ENCODE data around the gene ATP8B1.

- TF ChIP-seq CTCF (IDR thresholded peaks at IDR 0.05; ENCODE audit: control extremely low read depth in 1 of 3, insufficient read depth in 1 of 3, low read depth in 1 of 3, low read length in 3 of 3) = no peak
- TF ChIP-seq EZH2 (IDR thresholded peaks at IDR 0.05; ENCODE audit: low read depth, low read length, severe bottlenecking) = no peak
- TF ChIP-seq NRF1 (IDR thresholded peaks at IDR 0.05; ENCODE audit: low read depth, low read length) = no peak
- TF ChIP-seq POLR2AphosphoS5 (IDR thresholded peaks at IDR 0.05; ENCODE audit: low read depth, low read length) = no peak
- TF ChIP-seq, protein P1, sequence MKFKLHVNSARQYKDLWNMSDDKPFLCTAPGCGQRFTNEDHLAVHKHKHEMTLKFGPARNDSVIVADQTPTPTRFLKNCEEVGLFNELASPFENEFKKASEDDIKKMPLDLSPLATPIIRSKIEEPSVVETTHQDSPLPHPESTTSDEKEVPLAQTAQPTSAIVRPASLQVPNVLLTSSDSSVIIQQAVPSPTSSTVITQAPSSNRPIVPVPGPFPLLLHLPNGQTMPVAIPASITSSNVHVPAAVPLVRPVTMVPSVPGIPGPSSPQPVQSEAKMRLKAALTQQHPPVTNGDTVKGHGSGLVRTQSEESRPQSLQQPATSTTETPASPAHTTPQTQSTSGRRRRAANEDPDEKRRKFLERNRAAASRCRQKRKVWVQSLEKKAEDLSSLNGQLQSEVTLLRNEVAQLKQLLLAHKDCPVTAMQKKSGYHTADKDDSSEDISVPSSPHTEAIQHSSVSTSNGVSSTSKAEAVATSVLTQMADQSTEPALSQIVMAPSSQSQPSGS (IDR thresholded peaks at IDR 0.05; ENCODE audit: low read length) = no peak
- TF ChIP-seq SIN3A (conservative IDR thresholded peaks at IDR 0.05 in 1 of 2, IDR thresholded peaks at IDR 0.05 in 1 of 2; ENCODE audit: low read depth in 1 of 2, low read length in 2 of 2) = no peak
- TF ChIP-seq JUN (IDR thresholded peaks at IDR 0.05; ENCODE audit: low read depth, low read length) = no peak
- no peak for TF ChIP-seq TAF1 (IDR thresholded peaks at IDR 0.05; ENCODE audit: low read depth, low read length)
- no peak for TF ChIP-seq RBBP5 (IDR thresholded peaks at IDR 0.05; ENCODE audit: borderline replicate concordance, low read depth, low read length)
- no peak for TF ChIP-seq RAD21 (IDR thresholded peaks at IDR 0.05 in 1 of 2, conservative IDR thresholded peaks at IDR 0.05 in 1 of 2; ENCODE audit: low read depth in 2 of 2, low read length in 2 of 2)
Observed at GRCh38 chr18:57792631-57793301, 10.3 kb downstream of the ATP8B1 start.

Measured in H1 (cell line).